22Rv1 (cell line): ENCODE results near the gene METTL16.

ENCODE experiments used
- H3K27ac ChIP-seq: fragments of 450-650 bp; 2 replicates; pipeline ENCODE4 v1.5.1; 2017
- ZFX ChIP-seq: fragments of 450-650 bp; IDR thresholded peaks from 2 replicates; pipeline ENCODE4 v1.6.1; 2017; ENCODE audit warnings: antibody characterized with exemption, borderline replicate concordance
- TF ChIP-seq, protein P1 (sequence below): fragments of 450-650 bp; IDR thresholded peaks from 2 replicates; pipeline ENCODE4 v1.5.1; 2017; ENCODE audit warnings: mild to moderate bottlenecking

The METTL16 gene

DNA sequence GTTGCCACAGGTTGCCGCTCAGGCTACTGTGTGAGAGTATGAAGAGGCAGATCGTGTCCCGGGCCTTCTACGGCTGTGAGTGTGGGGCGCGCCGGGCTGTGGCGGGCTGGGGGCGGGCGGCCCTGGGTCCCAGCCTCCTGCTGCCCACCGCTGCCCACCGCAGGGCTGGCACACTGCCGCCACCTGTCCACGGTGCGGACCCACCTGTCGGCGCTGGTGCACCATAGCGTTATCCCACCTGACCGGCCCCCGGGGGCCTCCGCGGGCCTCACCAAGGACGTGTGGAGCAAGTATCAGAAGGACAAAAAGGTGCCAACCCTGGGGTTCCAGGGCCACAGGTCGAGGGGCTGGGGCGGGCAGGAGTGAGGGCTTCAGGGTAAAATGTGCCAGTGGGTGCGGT lies 139.5 kb downstream of the METTL16 start:
- no peak overlapping the region for H3K27ac ChIP-seq
- no peak for TF ChIP-seq ZFX
- TF ChIP-seq, protein P1, sequence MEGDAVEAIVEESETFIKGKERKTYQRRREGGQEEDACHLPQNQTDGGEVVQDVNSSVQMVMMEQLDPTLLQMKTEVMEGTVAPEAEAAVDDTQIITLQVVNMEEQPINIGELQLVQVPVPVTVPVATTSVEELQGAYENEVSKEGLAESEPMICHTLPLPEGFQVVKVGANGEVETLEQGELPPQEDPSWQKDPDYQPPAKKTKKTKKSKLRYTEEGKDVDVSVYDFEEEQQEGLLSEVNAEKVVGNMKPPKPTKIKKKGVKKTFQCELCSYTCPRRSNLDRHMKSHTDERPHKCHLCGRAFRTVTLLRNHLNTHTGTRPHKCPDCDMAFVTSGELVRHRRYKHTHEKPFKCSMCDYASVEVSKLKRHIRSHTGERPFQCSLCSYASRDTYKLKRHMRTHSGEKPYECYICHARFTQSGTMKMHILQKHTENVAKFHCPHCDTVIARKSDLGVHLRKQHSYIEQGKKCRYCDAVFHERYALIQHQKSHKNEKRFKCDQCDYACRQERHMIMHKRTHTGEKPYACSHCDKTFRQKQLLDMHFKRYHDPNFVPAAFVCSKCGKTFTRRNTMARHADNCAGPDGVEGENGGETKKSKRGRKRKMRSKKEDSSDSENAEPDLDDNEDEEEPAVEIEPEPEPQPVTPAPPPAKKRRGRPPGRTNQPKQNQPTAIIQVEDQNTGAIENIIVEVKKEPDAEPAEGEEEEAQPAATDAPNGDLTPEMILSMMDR = no peak

GRCh38 chr17:2371183-2372130 lies 140.2 kb downstream of the METTL16 start:
- TF ChIP-seq, protein P1 = no peak
- no peak for TF ChIP-seq ZFX
- H3K27ac ChIP-seq = no peak overlapping the region

DNA sequence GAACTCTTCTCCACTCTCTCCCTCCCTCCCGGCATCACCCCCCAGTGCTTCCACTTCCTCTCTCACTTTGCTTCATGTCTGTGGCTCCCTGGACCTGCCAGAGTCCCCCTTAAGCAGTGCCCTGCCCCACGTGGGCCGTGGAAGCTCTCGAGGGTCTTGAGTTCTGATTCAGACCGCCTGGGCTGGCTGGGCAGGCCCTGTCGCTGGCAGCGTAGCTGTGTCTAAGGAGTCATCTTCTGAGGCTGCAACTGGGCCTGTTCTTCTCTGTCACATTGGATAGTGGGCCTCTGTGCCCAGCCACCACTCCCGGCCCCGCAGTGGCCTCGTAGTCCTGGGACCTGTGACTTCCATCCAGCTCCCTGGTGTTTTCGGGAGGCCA lies 141.5 kb downstream of the METTL16 start:
- TF ChIP-seq ZFX = no peak
- TF ChIP-seq, protein P1 = no peak

DNA sequence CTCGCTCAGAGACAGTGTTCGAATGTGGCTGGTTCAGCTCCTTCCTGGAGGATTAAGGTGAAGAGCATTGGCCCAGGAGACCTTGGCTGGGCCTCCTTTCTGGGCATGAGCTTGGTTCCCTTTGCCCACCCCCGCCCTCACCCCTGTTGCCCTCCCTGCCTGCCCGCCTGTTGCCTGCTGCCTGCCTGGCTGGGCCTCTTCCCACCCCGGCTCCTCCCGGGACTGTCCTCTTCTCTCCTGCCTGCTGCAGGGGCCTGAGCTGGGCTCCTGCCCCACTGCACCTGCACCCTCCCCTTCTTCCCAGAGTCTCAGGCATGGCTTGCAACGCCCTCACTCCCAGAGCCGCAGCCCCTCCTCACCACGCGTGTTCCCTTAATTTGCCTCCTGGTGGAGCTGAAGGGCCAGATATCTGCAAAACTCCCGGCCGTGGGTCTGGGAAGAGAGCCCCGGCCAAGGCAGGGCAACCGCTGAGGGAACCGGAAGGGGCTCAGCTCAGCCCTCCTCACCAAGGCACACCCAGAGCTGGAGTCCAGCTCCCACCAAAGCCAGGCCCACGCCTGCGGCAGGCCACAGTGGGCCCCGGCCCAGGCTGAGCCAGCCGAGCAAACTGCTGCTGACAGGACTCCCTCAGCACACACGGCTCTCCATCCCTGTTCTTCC lies 142.0 kb downstream of the METTL16 start:
- TF ChIP-seq ZFX = no peak
- TF ChIP-seq, protein P1 = no peak
- no peak overlapping the region for H3K27ac ChIP-seq

More for the DNA sequence above, 141.5 kb downstream of the METTL16 start:
- no peak overlapping the region for H3K27ac ChIP-seq

DNA sequence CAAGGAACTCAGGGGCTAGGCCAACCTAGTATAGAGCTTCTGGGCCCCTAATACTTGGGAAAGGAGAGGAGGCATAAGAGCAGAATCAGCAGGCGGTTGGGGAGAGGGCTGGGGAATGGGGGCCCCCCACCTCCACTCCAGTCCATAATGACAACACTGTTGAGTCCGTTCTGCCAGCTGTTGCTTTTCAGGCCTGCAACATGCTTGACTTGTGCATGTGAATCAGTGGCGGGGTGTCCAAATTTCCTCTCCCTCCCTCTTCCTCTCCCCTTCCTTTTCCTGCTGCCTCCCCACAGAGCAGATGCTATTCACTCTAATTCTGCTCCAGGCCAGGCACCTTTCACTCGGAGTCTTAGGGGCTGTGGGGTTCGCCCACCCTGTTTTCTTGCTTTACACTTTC lies 142.6 kb downstream of the METTL16 start:
- no peak for TF ChIP-seq ZFX
- TF ChIP-seq, protein P1 = no peak
- H3K27ac ChIP-seq = no peak overlapping the region

DNA sequence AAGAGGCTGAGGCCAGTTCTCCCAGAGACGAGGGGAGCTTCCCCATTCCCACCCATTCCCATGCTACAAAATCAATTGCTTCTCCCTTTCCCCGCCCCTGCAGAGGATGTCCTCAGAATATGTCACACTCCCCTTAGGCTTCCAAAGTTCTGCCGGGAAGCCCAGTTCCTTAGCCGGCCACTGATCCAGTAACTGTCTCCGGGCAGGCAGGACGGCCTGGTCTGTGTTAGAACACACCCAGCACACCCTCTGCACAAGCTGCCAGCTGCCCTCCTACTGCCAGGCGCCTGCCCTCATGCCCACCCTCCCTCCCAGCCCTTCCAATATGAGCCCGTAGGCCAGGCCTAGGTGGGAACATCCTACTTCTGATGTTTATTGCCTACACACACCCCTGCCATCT lies 143.3 kb downstream of the METTL16 start:
- no peak for TF ChIP-seq ZFX
- TF ChIP-seq, protein P1 = no peak

More for the DNA sequence above, 143.3 kb downstream of the METTL16 start:
- no peak overlapping the region for H3K27ac ChIP-seq
